ENCODE data around the gene SFTPD.

- TF ChIP-seq CTCF (conservative IDR thresholded peaks at IDR 0.05 in 1 of 2, IDR thresholded peaks at IDR 0.05 in 1 of 2; ENCODE audit: extremely low read depth in 1 of 2, insufficient read depth in 1 of 2, low read depth in 1 of 2, low read length in 2 of 2), result no peak
- TF ChIP-seq EZH2 (IDR thresholded peaks at IDR 0.05; ENCODE audit: borderline replicate concordance, low read length), result no peak
These were observed 999 bp downstream of the SFTPD start for GRCh38 chr10:79947787-79948424.

All from mammary epithelial cell (primary cell).